HL-60/S4 (cell line): ENCODE data around the gene UBE3B.

ENCODE experiments used
- in situ Hi-C: fragments of 300-500 bp; cut with MboI; formaldehyde crosslinking; loops from 2 replicates; pipeline ENCODE4 v1.14.3; 2022; ENCODE audit warnings: low sequenced_read_pairs

UBE3B gene

GRCh38 chr12:109449845-109450532 is 27.4 kb upstream of the UBE3B start:
- in situ Hi-C loops, result no loop called here

GRCh38 chr12:109450980-109451379 is 26.5 kb upstream of the UBE3B start:
- in situ Hi-C loops, result no loop called here

- in situ Hi-C loops, result no loop called here
These were observed 26.0 kb upstream of the UBE3B start for GRCh38 chr12:109451400-109451799.

GRCh38 chr12:109452489-109452888 is 24.9 kb upstream of the UBE3B start:
- in situ Hi-C loops, result no loop called here

- in situ Hi-C loops, result no loop called here
These were observed 21.7 kb upstream of the UBE3B start for GRCh38 chr12:109455706-109456105.

GRCh38 chr12:109458086-109458485 is 19.3 kb upstream of the UBE3B start:
- in situ Hi-C loops, result no loop called here

- in situ Hi-C loops, result no loop called here
These were observed 18.6 kb upstream of the UBE3B start for GRCh38 chr12:109458771-109459208.

- in situ Hi-C loops, result no loop called here
These were observed 18.2 kb upstream of the UBE3B start for GRCh38 chr12:109459247-109459646.

- in situ Hi-C loops, result no loop called here
These were observed 16.9 kb upstream of the UBE3B start for GRCh38 chr12:109460538-109460937.

GRCh38 chr12:109461049-109461845 is 16.2 kb upstream of the UBE3B start:
- in situ Hi-C loops, result no loop called here

- in situ Hi-C loops, result no loop called here
These were observed 15.3 kb upstream of the UBE3B start for GRCh38 chr12:109461846-109462756.

- in situ Hi-C loops, result no loop called here
These were observed 14.4 kb upstream of the UBE3B start for GRCh38 chr12:109462868-109463692.

- in situ Hi-C loops, result no loop called here
These were observed 13.7 kb upstream of the UBE3B start for GRCh38 chr12:109463756-109464155.

- in situ Hi-C loops, result no loop called here
These were observed 12.6 kb upstream of the UBE3B start for GRCh38 chr12:109464642-109465351.

GRCh38 chr12:109466305-109466704 is 11.1 kb upstream of the UBE3B start:
- in situ Hi-C loops, result no loop called here

- in situ Hi-C loops, result no loop called here
These were observed 10.6 kb upstream of the UBE3B start for GRCh38 chr12:109466821-109467220.

GRCh38 chr12:109467978-109468676 is 9.3 kb upstream of the UBE3B start:
- in situ Hi-C loops, result no loop called here

GRCh38 chr12:109469517-109469916 is 7.9 kb upstream of the UBE3B start:
- in situ Hi-C loops, result no loop called here

- in situ Hi-C loops, result no loop called here
These were observed 4.4 kb upstream of the UBE3B start for GRCh38 chr12:109473006-109473405.
